Left renal pelvis (tissue), 4 donors: Measurements from ENCODE around the gene ASB7. TPM values are rescaled to one million over a fixed set of nuclear protein-coding genes. Genes with fewer than 3 reads are reported as not detected.

Experiments
- DNase-seq, 4 donors: peaks; one replicate each; pipeline ENCODE4 v3.0.0-alpha.2; 2013; ENCODE audit warnings: low read depth in 4 of 4, low spot score in 3 of 4
- polyA plus RNA-seq, 4 donors: library from polyadenylated mRNA; unstranded; fragments of 120-200 nt; gene quantifications; one replicate each; pipeline ENCODE4 v1.2.1, GENCODE V29; 2013; ENCODE audit not compliant: insufficient read length in 4 of 4

ASB7 gene
- polyA plus RNA-seq, 4 donors = 13.8 to 18.1 (median 15.8) TPM

GRCh38 chr15:100683434-100683833, 81.0 kb downstream of the ASB7 start:
- no peak for DNase-seq

- no peak for DNase-seq
Observed at GRCh38 chr15:100684591-100684990, 82.2 kb downstream of the ASB7 start.

GRCh38 chr15:100686021-100686724, 83.8 kb downstream of the ASB7 start:
- no peak for DNase-seq

GRCh38 chr15:100686725-100687473, 84.5 kb downstream of the ASB7 start:
- DNase-seq = no peak

- DNase-seq = no peak
Observed at GRCh38 chr15:100687582-100688141, 85.3 kb downstream of the ASB7 start.

GRCh38 chr15:100688549-100689120, 86.2 kb downstream of the ASB7 start:
- no peak for DNase-seq

- no peak for DNase-seq
Observed at GRCh38 chr15:100689131-100689899, 86.9 kb downstream of the ASB7 start.

- no peak for DNase-seq
Observed at GRCh38 chr15:100690032-100690794, 87.8 kb downstream of the ASB7 start.

GRCh38 chr15:100690795-100691158, 88.4 kb downstream of the ASB7 start:
- no peak for DNase-seq

- DNase-seq = no peak
Observed at GRCh38 chr15:100691321-100691720, 88.9 kb downstream of the ASB7 start.

- DNase-seq = no peak
Observed at GRCh38 chr15:100692246-100692645, 89.9 kb downstream of the ASB7 start.

GRCh38 chr15:100692671-100693070, 90.3 kb downstream of the ASB7 start:
- no peak for DNase-seq

GRCh38 chr15:100693451-100693850, 91.1 kb downstream of the ASB7 start:
- DNase-seq = no peak

GRCh38 chr15:100694381-100695021, 92.1 kb downstream of the ASB7 start:
- peak in 1 of 4 donors; percentile 26 for DNase-seq

- no peak for DNase-seq
Observed at GRCh38 chr15:100695048-100695447, 92.7 kb downstream of the ASB7 start.

- DNase-seq = no peak
Observed at GRCh38 chr15:100696452-100696851, 94.1 kb downstream of the ASB7 start.
